Left ventricle myocardium inferior (tissue), 1 donor: ENCODE results near the gene CCNI2. TPM values are rescaled to one million over a fixed set of nuclear protein-coding genes. Genes with fewer than 3 reads are reported as not detected.

Experiments used
- DNase-seq: peaks from one replicate; pipeline ENCODE4 v3.0.0-alpha.2; 2020
- H3K27ac ChIP-seq: fragments of 200-600 bp; replicated peaks from 2 replicates; pipeline ENCODE4 v1.8.0; 2021
- H3K27me3 ChIP-seq: fragments of 200-600 bp; 2 replicates; pipeline ENCODE4 v1.8.0; 2021; ENCODE audit warnings: low read depth
- H3K36me3 ChIP-seq: fragments of 200-600 bp; 2 replicates; pipeline ENCODE4 v1.8.0; 2021
- H3K4me1 ChIP-seq: fragments of 200-600 bp; 2 replicates; pipeline ENCODE4 v1.8.0; 2021
- H3K4me3 ChIP-seq: fragments of 200-600 bp; 2 replicates; pipeline ENCODE4 v1.8.0; 2021; ENCODE audit warnings: mild to moderate bottlenecking, moderate library complexity
- H3K9me3 ChIP-seq: fragments of 200-600 bp; replicated peaks from 2 replicates; pipeline ENCODE4 v1.8.0; 2021
- intact Hi-C: fragments of 100-400 bp; cut with micrococcal nuclease; formaldehyde crosslinking; loops from one replicate; pipeline ENCODE4 v1.11.0; 2022
- total RNA-seq: library from RNA; stranded (reverse); fragmentation: NEBNext Ultra II Directional; extraction: Animal tissue kit (Norgen Biotek cat#: 25700); gene quantifications from one replicate; pipeline ENCODE4 v1.2.1, GENCODE V29; 2021
- TF ChIP-seq, protein P1 (sequence below): fragments of 200-600 bp; IDR thresholded peaks from 2 replicates; pipeline ENCODE4 v1.8.0; 2021; ENCODE audit warnings: antibody characterized with exemption, mild to moderate bottlenecking, borderline replicate concordance
- donor health status: DM: no; HTN: yes; CAD: no; lungs with severe emphysema.

Gene CCNI2
- total RNA-seq, 1 donor from 2014 or later, result 0.08 TPM

- Histone ChIP-seq H3K27me3 (no peaks in the 10 kb centered on the region), H3K4me1 (peaks cover 14% of the 10 kb centered on the region), H3K27ac (peak overlapping the region; percentile 49), H3K4me3 (no peak overlapping the region), H3K36me3 (no peaks in the 10 kb centered on the region), H3K9me3 (no peaks in the 10 kb centered on the region)
- TF ChIP-seq, protein P1, sequence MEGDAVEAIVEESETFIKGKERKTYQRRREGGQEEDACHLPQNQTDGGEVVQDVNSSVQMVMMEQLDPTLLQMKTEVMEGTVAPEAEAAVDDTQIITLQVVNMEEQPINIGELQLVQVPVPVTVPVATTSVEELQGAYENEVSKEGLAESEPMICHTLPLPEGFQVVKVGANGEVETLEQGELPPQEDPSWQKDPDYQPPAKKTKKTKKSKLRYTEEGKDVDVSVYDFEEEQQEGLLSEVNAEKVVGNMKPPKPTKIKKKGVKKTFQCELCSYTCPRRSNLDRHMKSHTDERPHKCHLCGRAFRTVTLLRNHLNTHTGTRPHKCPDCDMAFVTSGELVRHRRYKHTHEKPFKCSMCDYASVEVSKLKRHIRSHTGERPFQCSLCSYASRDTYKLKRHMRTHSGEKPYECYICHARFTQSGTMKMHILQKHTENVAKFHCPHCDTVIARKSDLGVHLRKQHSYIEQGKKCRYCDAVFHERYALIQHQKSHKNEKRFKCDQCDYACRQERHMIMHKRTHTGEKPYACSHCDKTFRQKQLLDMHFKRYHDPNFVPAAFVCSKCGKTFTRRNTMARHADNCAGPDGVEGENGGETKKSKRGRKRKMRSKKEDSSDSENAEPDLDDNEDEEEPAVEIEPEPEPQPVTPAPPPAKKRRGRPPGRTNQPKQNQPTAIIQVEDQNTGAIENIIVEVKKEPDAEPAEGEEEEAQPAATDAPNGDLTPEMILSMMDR, result no peak
- no peak for DNase-seq
- intact Hi-C loops, result no loop called here
Observed at GRCh38 chr5:132718544-132719312, 28.5 kb upstream of the CCNI2 start.

- Histone ChIP-seq H3K36me3 (peaks cover 12% of the 10 kb centered on the region), H3K4me1 (no peaks in the 10 kb centered on the region), H3K27ac (no peak overlapping the region), H3K4me3 (no peak overlapping the region), H3K27me3 (no peaks in the 10 kb centered on the region), H3K9me3 (no peaks in the 10 kb centered on the region)
- DNase-seq, result no peak
- TF ChIP-seq, protein P1, result no peak
- intact Hi-C loops, result no loop called here
Observed at GRCh38 chr5:132725745-132726144, 21.5 kb upstream of the CCNI2 start.

DNA sequence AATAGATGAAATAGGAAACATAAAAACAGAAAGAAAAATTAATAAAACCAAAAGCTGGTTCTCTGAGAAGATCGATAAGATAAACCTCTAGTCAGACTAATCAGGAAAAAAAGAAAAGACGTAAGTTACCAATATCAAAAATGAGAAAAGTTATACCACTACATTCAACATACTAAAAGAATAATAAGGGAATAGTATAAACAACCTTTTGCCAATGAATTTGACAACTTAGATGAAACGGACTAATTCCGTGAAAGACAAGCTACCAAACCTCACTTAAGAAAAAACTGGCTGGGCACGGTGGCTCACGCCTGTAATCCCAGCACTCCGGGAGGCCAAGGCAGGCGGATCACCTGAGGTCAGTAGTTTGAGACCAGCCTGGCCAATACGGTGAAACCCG lies 17.3 kb upstream of the CCNI2 start:
- intact Hi-C loops, result no loop called here
- H3K9me3 ChIP-seq, result no peaks in the 10 kb centered on the region

DNA sequence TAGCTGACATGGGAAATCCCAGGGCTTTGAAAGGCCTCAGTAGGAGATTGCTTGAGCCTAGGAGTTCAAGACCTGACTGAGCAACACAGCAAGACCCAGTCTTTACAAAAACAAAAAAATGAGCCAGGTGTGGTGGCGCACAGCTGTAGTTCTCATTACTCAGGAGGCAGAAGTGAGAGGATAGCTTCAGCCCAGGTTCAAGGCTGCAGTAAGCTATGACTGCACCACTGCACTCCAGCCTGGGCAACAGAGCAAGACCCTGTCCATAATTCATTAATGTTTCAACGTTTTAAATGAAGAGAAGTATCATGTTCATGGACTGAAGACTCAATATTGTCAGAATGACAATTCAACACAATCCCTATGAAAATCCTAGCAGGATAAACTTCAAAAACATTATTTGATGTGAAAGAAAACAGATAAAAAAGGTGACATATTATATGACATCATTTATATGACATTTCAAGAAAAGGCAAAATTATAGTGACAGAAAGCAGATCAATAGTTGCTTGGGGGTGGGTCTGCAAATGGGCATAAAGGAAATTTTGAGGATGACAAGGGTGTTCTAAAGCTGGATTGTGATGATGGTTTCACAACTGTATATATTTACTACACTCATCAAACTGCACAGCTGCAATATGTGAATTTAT lies 13.6 kb upstream of the CCNI2 start:
- Histone ChIP-seq H3K4me3 (no peak overlapping the region), H3K4me1 (peaks cover 20% of the 10 kb centered on the region), H3K27ac (no peak overlapping the region), H3K9me3 (no peaks in the 10 kb centered on the region), H3K27me3 (no peaks in the 10 kb centered on the region), H3K36me3 (peaks cover 3% of the 10 kb centered on the region)
- intact Hi-C loops, result no loop called here
- TF ChIP-seq, protein P1, result no peak
- no peak for DNase-seq

More for the DNA sequence above, 17.3 kb upstream of the CCNI2 start:
- TF ChIP-seq, protein P1, result no peak
- H3K27me3 ChIP-seq, result no peaks in the 10 kb centered on the region
- no peak for DNase-seq
- H3K4me3 ChIP-seq, result no peak overlapping the region
- peaks cover 12% of the 10 kb centered on the region for H3K36me3 ChIP-seq
- no peaks in the 10 kb centered on the region for H3K4me1 ChIP-seq
- no peak overlapping the region for H3K27ac ChIP-seq

DNA sequence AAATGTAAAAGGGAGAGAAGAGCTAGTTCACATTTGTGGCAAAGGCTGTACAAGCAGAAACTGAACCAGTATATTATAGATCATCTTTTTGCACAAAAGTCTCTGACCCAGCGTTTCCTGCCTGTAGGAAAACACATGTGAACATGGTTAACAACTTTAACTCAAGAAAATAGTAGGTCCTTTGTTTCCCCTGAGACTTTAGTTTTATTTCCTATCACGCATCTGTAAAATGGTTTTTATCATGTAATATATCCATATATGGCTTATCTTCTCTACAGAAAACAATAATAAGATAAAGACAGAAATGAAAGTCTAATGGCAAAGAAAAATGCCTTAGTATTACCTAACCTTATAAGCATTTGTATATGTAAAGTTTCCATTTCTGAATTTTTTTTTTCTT lies 12.5 kb upstream of the CCNI2 start:
- no peaks in the 10 kb centered on the region for H3K9me3 ChIP-seq
- TF ChIP-seq, protein P1, result no peak
- H3K4me3 ChIP-seq, result no peak overlapping the region
- H3K27me3 ChIP-seq, result no peaks in the 10 kb centered on the region
- intact Hi-C loops, result no loop called here
- H3K27ac ChIP-seq, result no peak overlapping the region
- peaks cover 3% of the 10 kb centered on the region for H3K36me3 ChIP-seq
- peaks cover 20% of the 10 kb centered on the region for H3K4me1 ChIP-seq
- DNase-seq, result no peak
